ENCODE results near the gene VGLL1.

VGLL1 gene

GRCh38 chrX:136551410-136551809, 19.4 kb downstream of the VGLL1 start:
- DNase-seq (ENCODE audit: low read depth, low spot score) = no peak

- DNase-seq (ENCODE audit: low read depth, low spot score) = no peak
These were observed 23.7 kb downstream of the VGLL1 start for GRCh38 chrX:136555694-136556093.

- no peak for DNase-seq (ENCODE audit: low read depth, low spot score)
These were observed 40.0 kb downstream of the VGLL1 start for GRCh38 chrX:136572030-136572429.

- DNase-seq (ENCODE audit: low read depth, low spot score) = no peak
These were observed 42.5 kb downstream of the VGLL1 start for GRCh38 chrX:136574548-136574947.

GRCh38 chrX:136577552-136577951, 45.5 kb downstream of the VGLL1 start:
- DNase-seq (ENCODE audit: low read depth, low spot score) = peak; percentile 17

GRCh38 chrX:136580316-136580715, 48.3 kb downstream of the VGLL1 start:
- no peak for DNase-seq (ENCODE audit: low read depth, low spot score)

- no peak for DNase-seq (ENCODE audit: low read depth, low spot score)
These were observed 50.6 kb downstream of the VGLL1 start for GRCh38 chrX:136582624-136583023.

GRCh38 chrX:136584545-136584944, 52.5 kb downstream of the VGLL1 start:
- DNase-seq (ENCODE audit: low read depth, low spot score) = no peak

- no peak for DNase-seq (ENCODE audit: low read depth, low spot score)
These were observed 53.2 kb downstream of the VGLL1 start for GRCh38 chrX:136585262-136585661.

- no peak for DNase-seq (ENCODE audit: low read depth, low spot score)
These were observed 53.9 kb downstream of the VGLL1 start for GRCh38 chrX:136585960-136586359.

GRCh38 chrX:136586386-136586785, 54.4 kb downstream of the VGLL1 start:
- no peak for DNase-seq (ENCODE audit: low read depth, low spot score)

GRCh38 chrX:136587532-136587931, 55.5 kb downstream of the VGLL1 start:
- DNase-seq (ENCODE audit: low read depth, low spot score) = no peak

GRCh38 chrX:136588036-136588435, 56.0 kb downstream of the VGLL1 start:
- DNase-seq (ENCODE audit: low read depth, low spot score) = no peak

GRCh38 chrX:136589966-136590365, 58.0 kb downstream of the VGLL1 start:
- no peak for DNase-seq (ENCODE audit: low read depth, low spot score)

- DNase-seq (ENCODE audit: low read depth, low spot score) = no peak
These were observed 65.3 kb downstream of the VGLL1 start for GRCh38 chrX:136597356-136597755.

GRCh38 chrX:136597954-136598353, 65.9 kb downstream of the VGLL1 start:
- no peak for DNase-seq (ENCODE audit: low read depth, low spot score)

- DNase-seq (ENCODE audit: low read depth, low spot score) = no peak
These were observed 66.6 kb downstream of the VGLL1 start for GRCh38 chrX:136598631-136599030.

- no peak for DNase-seq (ENCODE audit: low read depth, low spot score)
These were observed 68.0 kb downstream of the VGLL1 start for GRCh38 chrX:136600059-136600458.
